B cell (primary cell): Measurements from ENCODE around the gene PPP1R14B. TPM values are rescaled to one million over a fixed set of nuclear protein-coding genes. Genes with fewer than 3 reads are reported as not detected.

Experiments
- ATAC-seq: fragments of 200-7000 bp; cut with Tn5 transposase; one replicate; pipeline ENCODE4 v1.10.0; 2021; ENCODE audit warnings: low read depth, mild to moderate bottlenecking, moderate number of reproducible peaks, moderate library complexity
- CTCF ChIA-PET: fragments of 350-600 bp; sonication (Branson Sonifier 250); formaldehyde crosslinking; loops from one replicate; lab custom pipeline; 2021; ENCODE audit warnings: antibody characterized with exemption, inconsistent platforms; lab: Charles Lee
- POLR2A ChIA-PET: fragments of 350-600 bp; sonication (Branson Sonifier 250); formaldehyde crosslinking; loops from one replicate; lab custom pipeline; 2021; ENCODE audit warnings: antibody characterized with exemption; lab: Charles Lee
- DNase-seq: peaks from one replicate; pipeline ENCODE4 v3.0.0; 2013
- H2AFZ ChIP-seq: 2 replicates; pipeline ENCODE4 v1.6.1; 2012; ENCODE audit warnings: mild to moderate bottlenecking, low read depth, low read length; ENCODE audit not compliant: insufficient read depth, poor library complexity, severe bottlenecking
- H3K27ac ChIP-seq, 2 donors: 1 replicate in 1 of 2; 2 replicates in 1 of 2; pipeline ENCODE4 v1.5.1; 2012 to 2013; ENCODE audit warnings: low read length in 2 of 2, mild to moderate bottlenecking in 2 of 2, moderate library complexity in 1 of 2
- H3K27me3 ChIP-seq, 4 experiments: fragments of 200-600 bp in 1 of 4; sonication (generic) in 1 of 4; replicated peaks in 1 of 4; 1 replicate in 2 of 4; 2 replicates in 2 of 4; pipeline versions ENCODE4 v1.6.1 to v1.7.0; 2013 to 2016; ENCODE audit warnings: low read length in 3 of 4, mild to moderate bottlenecking in 2 of 4, mixed read lengths in 1 of 4, moderate library complexity in 1 of 4; ENCODE audit not compliant: insufficient read depth in 4 of 4, control insufficient read depth in 3 of 4; ENCODE audit errors: control extremely low read depth in 1 of 4
- H3K36me3 ChIP-seq, 2 experiments: replicated peaks in 1 of 2; 1 replicate in 1 of 2; 2 replicates in 1 of 2; pipeline versions ENCODE4 v1.6.1 to v1.7.1; 2013; ENCODE audit warnings: low read length in 1 of 2; ENCODE audit not compliant: insufficient read depth in 2 of 2, control insufficient read depth in 1 of 2; ENCODE audit errors: control extremely low read depth in 1 of 2, extremely low read depth in 1 of 2
- H3K4me1 ChIP-seq, 2 donors: fragments of 200-600 bp in 1 of 2; sonication (generic) in 1 of 2; 1 replicate in 1 of 2; 2 replicates in 1 of 2; pipeline versions ENCODE4 v1.5.1 to v1.6.1; 2013 to 2017; ENCODE audit warnings: low read length in 2 of 2; ENCODE audit not compliant: control insufficient read depth in 2 of 2, insufficient read depth in 2 of 2
- H3K4me2 ChIP-seq: replicated peaks from 2 replicates; pipeline ENCODE3; 2012; ENCODE audit warnings: mild to moderate bottlenecking, low read depth, low read length; ENCODE audit not compliant: poor library complexity, severe bottlenecking
- H3K4me3 ChIP-seq, 5 experiments: fragments of 200-600 bp in 1 of 5; sonication (generic) in 1 of 5; 1 replicate in 3 of 5; 2 replicates in 2 of 5; pipeline versions ENCODE4 v1.5.1 to v1.7.0; 2011 to 2016; ENCODE audit warnings: low read length in 4 of 5, mild to moderate bottlenecking in 4 of 5, low read depth in 2 of 5, control low read depth in 1 of 5, moderate library complexity in 1 of 5; ENCODE audit not compliant: insufficient read depth in 1 of 5; ENCODE audit errors: control extremely low read depth in 1 of 5, extremely low read depth in 1 of 5
- H3K79me2 ChIP-seq: fragments of 200-600 bp; sonication (generic); one replicate; pipeline ENCODE4 v1.6.0; 2016; ENCODE audit warnings: low read length; ENCODE audit not compliant: control insufficient read depth, insufficient read depth
- H3K9ac ChIP-seq: fragments of 200-600 bp; sonication (generic); 2 replicates; pipeline ENCODE4 v1.6.1; 2017; ENCODE audit warnings: mild to moderate bottlenecking, low read length, moderate library complexity
- H3K9me3 ChIP-seq, 3 donors: one replicate each; pipeline versions ENCODE4 v1.6.1 to v1.7.1; 2013; ENCODE audit warnings: low read length in 2 of 3; ENCODE audit not compliant: control insufficient read depth in 2 of 3, insufficient read depth in 1 of 3; ENCODE audit errors: control extremely low read depth in 1 of 3
- H4K20me1 ChIP-seq: 2 replicates; pipeline ENCODE4 v1.6.0; 2012; ENCODE audit warnings: mild to moderate bottlenecking, low read length; ENCODE audit not compliant: insufficient read depth, control insufficient read depth, poor library complexity, severe bottlenecking
- H3K27ac Mint-ChIP-seq: one replicate; pipeline ENCODE4 v1.8.0; 2021; ENCODE audit warnings: mixed read lengths
- H3K27me3 Mint-ChIP-seq: one replicate; pipeline ENCODE4 v1.8.0; 2021; ENCODE audit warnings: mixed read lengths
- H3K4me1 Mint-ChIP-seq: one replicate; pipeline ENCODE4 v1.8.0; 2021; ENCODE audit warnings: mixed read lengths
- H3K4me3 Mint-ChIP-seq: one replicate; pipeline ENCODE4 v1.8.0; 2021; ENCODE audit warnings: mixed read lengths
- H3K9me3 Mint-ChIP-seq: one replicate; pipeline ENCODE4 v1.8.0; 2022; ENCODE audit warnings: mixed read lengths; ENCODE audit not compliant: insufficient read depth
- CTCF ChIP-seq: fragments of 200-600 bp; IDR thresholded peaks from one replicate; pipeline ENCODE4 v1.8.0; 2022; ENCODE audit warnings: antibody characterized with exemption, mild to moderate bottlenecking
- EZH2 ChIP-seq: IDR thresholded peaks from 2 replicates; pipeline ENCODE4 v1.6.1; 2012; ENCODE audit warnings: borderline replicate concordance, low read depth, mild to moderate bottlenecking, moderate library complexity, low read length; ENCODE audit not compliant: insufficient read depth, poor library complexity, severe bottlenecking
- WGBS: methylation state at CpG from one replicate; pipeline ENCODE4 v1.1.5; 2013; ENCODE audit warnings: missing lambda C conversion rate; ENCODE audit not compliant: insufficient coverage; 5-methylcytosine and 5-hydroxymethylcytosine counted together
- intact Hi-C: fragments of 100-400 bp; cut with micrococcal nuclease; formaldehyde crosslinking; loops from one replicate; pipeline ENCODE4 v1.10.0; 2022
- polyA plus RNA-seq: library from polyadenylated mRNA; depleted of rRNA; stranded (reverse); fragments of >200 nt; gene quantifications from 2 replicates; pipeline ENCODE4 v1.2.3, GENCODE V29; 2012
- total RNA-seq, 2 donors: library from RNA; stranded (reverse); fragments of 120-200 nt in 1 of 2; gene quantifications; 1 replicate in 1 of 2; 2 replicates in 1 of 2; pipeline versions ENCODE4 v1.2.3 to v1.2.4, GENCODE V29; 2013 to 2022

Gene PPP1R14B
- total and polyA plus RNA-seq, 2 donors (not counting 1 experiment from before 2014, with no cell fraction given) = 41.2 to 51.0 TPM

- under 1% methylated on average over 75 of the region's 75 CpGs for WGBS
- Mint-ChIP-seq H3K27ac (peak within 1 kb of the TSS; percentile 80), H3K4me1 (peaks cover 22% of the 10 kb centered on the region), H3K9me3 (no peaks in the 10 kb centered on the region), H3K27me3 (no peaks in the 10 kb centered on the region), H3K4me3 (peak within 1 kb of the TSS; percentile 89)
- peak within 1 kb of the TSS; percentile 90 for H3K4me2 ChIP-seq
- peak within 1 kb of the TSS; percentile 39 to 87 (median 63) for H3K4me3 ChIP-seq
- no peaks in the 10 kb centered on the region for H4K20me1 ChIP-seq
- no peaks in the 10 kb centered on the region for H3K9me3 ChIP-seq
- POLR2A ChIA-PET = interaction anchor here (0.6 to 1.8 kb wide), 5 partner anchors 18 to 67 kb away, joined by 3 to 7 read pairs (median 5); partner anchors contain the start of genes BAD, GPR137 and PRDX5
- TF ChIP-seq CTCF (peak; percentile 78), EZH2 (no peak)
- peak within 1 kb of the TSS; percentile 76 for H3K9ac ChIP-seq
- H3K79me2 ChIP-seq = peaks cover 4% of the 10 kb centered on the region
- CTCF ChIA-PET = interaction anchor here (0.8 to 10.4 kb wide), 17 partner anchors 10 to 104 kb away, joined by 3 to 141 read pairs (median 6); partner anchors contain the start of genes BAD, CATSPERZ, DNAJC4 and FERMT3
- H2AFZ ChIP-seq = peak within 1 kb of the TSS; percentile 82
- peaks cover 17 to 36% of the 10 kb centered on the region in 2 donors for H3K4me1 ChIP-seq
- intact Hi-C loops = loop anchor here (1.0 kb wide), 4 partner anchors 18 to 53 kb away; partner anchors contain the start of genes BAD, NUDT22 and TRPT1
- peak; percentile 78 for DNase-seq
- H3K27ac ChIP-seq = no peak within 1 kb of the TSS
- no peaks in the 10 kb centered on the region for H3K27me3 ChIP-seq
- no peaks in the 10 kb centered on the region for H3K36me3 ChIP-seq
- ATAC-seq = peak; percentile 66
Observed at GRCh38 chr11:64251016-64251752, 4.4 kb upstream of the PPP1R14B start, which contains the start of gene PLCB3. TSS of gene PLCB3 (plus strand) at chr11:64251530. CDS start at chr11:64251650, 120 bp downstream.
